Neural crest cell (in vitro differentiated cells): ENCODE data around the gene GPD2. TPM values are rescaled to one million over a fixed set of nuclear protein-coding genes. Genes with fewer than 3 reads are reported as not detected.
A peak's percentile ranks its signal among the peaks of the same experiment; 100 is the strongest.

Experiments
- DNase-seq: peaks from one replicate; pipeline ENCODE4 v3.0.0; 2021; ENCODE audit warnings: low read depth, mixed read lengths, low spot score
- H3K27ac Mint-ChIP-seq: one replicate; pipeline ENCODE4 v1.8.0; 2021; ENCODE audit warnings: mild to moderate bottlenecking, mixed read lengths; ENCODE audit not compliant: unreplicated experiment
- H3K27me3 Mint-ChIP-seq: 2 replicates; pipeline ENCODE4 v1.8.0; 2021; ENCODE audit warnings: low read depth, mild to moderate bottlenecking, mixed read lengths
- H3K36me3 Mint-ChIP-seq: 2 replicates; pipeline ENCODE4 v1.8.0; 2021; ENCODE audit warnings: low read depth, mild to moderate bottlenecking, mixed read lengths
- H3K4me1 Mint-ChIP-seq: 2 replicates; pipeline ENCODE4 v1.8.0; 2021; ENCODE audit warnings: mixed read lengths
- H3K4me3 Mint-ChIP-seq: one replicate; pipeline ENCODE4 v1.8.0; 2021; ENCODE audit warnings: mild to moderate bottlenecking, mixed read lengths
- H3K9me3 Mint-ChIP-seq: 2 replicates; pipeline ENCODE4 v1.8.0; 2021; ENCODE audit warnings: mixed read lengths
- total RNA-seq: library from RNA; stranded (reverse); gene quantifications from 2 replicates; pipeline ENCODE4 v1.2.1, GENCODE V29; 2021
- TF ChIP-seq, protein P1 (sequence below): fragments of 200-600 bp; sonication (generic); conservative IDR thresholded peaks from 2 replicates; pipeline ENCODE4 v1.5.0; 2021; ENCODE audit warnings: antibody characterized with exemption, mild to moderate bottlenecking

Gene GPD2
- total RNA-seq, 1 donor from 2014 or later, result 54.4 TPM

DNA sequence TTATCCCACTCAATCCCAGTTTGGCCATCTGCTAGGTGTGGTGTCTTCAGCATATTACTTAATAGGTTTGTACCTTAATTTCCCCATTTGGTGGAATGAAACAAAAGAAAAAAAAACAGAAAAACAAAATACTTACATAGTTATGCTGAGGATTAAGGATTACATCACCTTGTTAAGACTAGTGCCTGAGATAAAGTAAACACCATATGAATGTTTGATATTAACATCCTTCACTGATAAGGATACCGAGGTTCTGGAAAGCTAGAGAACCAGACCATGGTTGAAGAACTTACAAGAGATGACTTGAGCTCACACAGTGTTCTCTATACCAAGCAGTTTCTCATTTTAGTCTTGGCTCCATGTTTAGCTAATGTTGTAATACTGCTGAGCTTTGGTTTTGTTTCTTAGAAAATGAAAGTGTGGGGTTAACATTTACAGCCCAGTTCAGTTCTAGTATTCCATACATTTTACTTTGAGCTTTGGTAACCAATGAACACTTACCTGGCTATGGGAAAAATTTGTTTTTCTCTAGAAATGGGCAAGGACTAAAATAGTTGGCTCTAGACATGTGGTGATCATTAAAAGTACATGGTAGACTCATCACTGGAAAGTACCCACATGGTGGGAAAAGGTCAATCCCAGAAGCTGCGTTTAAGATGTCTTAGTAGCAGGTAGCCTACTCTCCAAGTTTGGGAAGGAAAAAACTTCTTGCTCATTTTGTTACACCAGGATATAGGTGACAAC is 5.8 kb upstream of the GPD2 start:
- TF ChIP-seq, protein P1, sequence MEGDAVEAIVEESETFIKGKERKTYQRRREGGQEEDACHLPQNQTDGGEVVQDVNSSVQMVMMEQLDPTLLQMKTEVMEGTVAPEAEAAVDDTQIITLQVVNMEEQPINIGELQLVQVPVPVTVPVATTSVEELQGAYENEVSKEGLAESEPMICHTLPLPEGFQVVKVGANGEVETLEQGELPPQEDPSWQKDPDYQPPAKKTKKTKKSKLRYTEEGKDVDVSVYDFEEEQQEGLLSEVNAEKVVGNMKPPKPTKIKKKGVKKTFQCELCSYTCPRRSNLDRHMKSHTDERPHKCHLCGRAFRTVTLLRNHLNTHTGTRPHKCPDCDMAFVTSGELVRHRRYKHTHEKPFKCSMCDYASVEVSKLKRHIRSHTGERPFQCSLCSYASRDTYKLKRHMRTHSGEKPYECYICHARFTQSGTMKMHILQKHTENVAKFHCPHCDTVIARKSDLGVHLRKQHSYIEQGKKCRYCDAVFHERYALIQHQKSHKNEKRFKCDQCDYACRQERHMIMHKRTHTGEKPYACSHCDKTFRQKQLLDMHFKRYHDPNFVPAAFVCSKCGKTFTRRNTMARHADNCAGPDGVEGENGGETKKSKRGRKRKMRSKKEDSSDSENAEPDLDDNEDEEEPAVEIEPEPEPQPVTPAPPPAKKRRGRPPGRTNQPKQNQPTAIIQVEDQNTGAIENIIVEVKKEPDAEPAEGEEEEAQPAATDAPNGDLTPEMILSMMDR, result no peak
- Mint-ChIP-seq H3K4me1 (peaks cover 13% of the 10 kb centered on the region), H3K4me3 (no peak overlapping the region), H3K27ac (no peak overlapping the region), H3K9me3 (no peaks in the 10 kb centered on the region), H3K36me3 (no peaks in the 10 kb centered on the region), H3K27me3 (no peaks in the 10 kb centered on the region)
- DNase-seq, result no peak

DNA sequence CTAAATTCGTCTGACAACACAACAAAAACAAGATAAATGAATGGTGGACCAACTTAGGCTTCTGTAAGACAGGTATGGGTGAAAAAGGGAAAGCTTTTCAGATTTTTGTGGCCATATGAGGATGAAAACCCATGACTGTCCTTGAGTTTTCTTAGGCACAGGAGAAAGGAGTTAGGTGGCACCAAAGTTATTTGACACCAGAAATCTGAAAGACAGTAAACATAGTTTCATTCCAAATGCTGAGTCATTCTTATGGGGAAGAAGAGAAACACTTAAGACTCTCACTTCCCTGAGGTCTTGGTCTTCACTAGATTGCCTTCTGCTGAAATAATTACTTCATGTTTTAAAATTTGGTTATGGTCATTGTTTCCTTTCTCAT is 5.2 kb upstream of the GPD2 start:
- no peak overlapping the region for H3K27ac Mint-ChIP-seq
- peaks cover 13% of the 10 kb centered on the region for H3K4me1 Mint-ChIP-seq
- TF ChIP-seq, protein P1, result no peak
- no peak for DNase-seq
- no peaks in the 10 kb centered on the region for H3K36me3 Mint-ChIP-seq
- H3K27me3 Mint-ChIP-seq, result no peaks in the 10 kb centered on the region
- H3K9me3 Mint-ChIP-seq, result no peaks in the 10 kb centered on the region
- H3K4me3 Mint-ChIP-seq, result no peak overlapping the region

- H3K4me3 Mint-ChIP-seq, result peak overlapping the region; percentile 93
- no peak for DNase-seq
- H3K4me1 Mint-ChIP-seq, result peaks cover 40% of the 10 kb centered on the region
- peaks cover 4% of the 10 kb centered on the region for H3K36me3 Mint-ChIP-seq
- H3K27ac Mint-ChIP-seq, result no peak overlapping the region
- H3K9me3 Mint-ChIP-seq, result no peaks in the 10 kb centered on the region
- H3K27me3 Mint-ChIP-seq, result no peaks in the 10 kb centered on the region
- TF ChIP-seq, protein P1, result no peak
These were observed 1.5 kb upstream of the GPD2 start for GRCh38 chr2:156434461-156435291.

GRCh38 chr2:156435396-156435717 is 822 bp upstream of the GPD2 start:
- Mint-ChIP-seq H3K4me3 (peak overlapping the region; percentile 93), H3K27me3 (no peaks in the 10 kb centered on the region), H3K4me1 (peaks cover 40% of the 10 kb centered on the region), H3K36me3 (peaks cover 9% of the 10 kb centered on the region), H3K9me3 (no peaks in the 10 kb centered on the region), H3K27ac (peak overlapping the region; percentile 59)
- no peak for DNase-seq
- TF ChIP-seq, protein P1, result no peak

DNA sequence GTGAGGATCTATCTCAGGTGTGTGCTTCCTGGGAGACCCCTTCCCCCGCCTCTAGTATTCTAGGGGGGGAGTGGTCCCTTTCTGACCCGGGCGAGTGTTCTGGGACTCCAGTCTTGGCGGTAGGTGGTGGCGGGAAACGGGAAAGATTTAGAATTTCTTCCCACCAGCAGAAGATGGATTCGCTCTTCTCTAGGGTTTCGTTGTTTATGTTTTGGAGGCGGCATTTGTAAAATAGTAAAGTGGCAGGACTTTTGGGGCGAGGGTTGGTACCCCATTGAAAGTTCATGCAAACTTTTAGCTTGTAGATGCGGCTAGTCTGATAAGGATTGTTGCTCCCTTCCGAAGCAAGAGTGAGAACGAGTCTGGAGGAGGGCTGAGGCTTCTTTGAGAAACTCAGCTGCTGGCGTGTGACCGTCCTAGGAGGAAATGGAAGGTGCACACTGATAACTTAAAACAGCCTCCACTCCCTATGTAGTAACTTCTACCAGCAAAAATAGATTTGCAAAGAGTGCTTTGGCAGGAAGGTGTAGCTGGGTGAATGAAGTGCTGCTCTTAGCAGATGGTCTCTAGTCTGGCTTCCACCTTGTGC is 412 bp downstream of the GPD2 start:
- TF ChIP-seq, protein P1, result no peak
- no peak for DNase-seq
- Mint-ChIP-seq H3K27me3 (no peaks in the 10 kb centered on the region), H3K36me3 (peaks cover 13% of the 10 kb centered on the region), H3K27ac (peak overlapping the region; percentile 97), H3K4me1 (peaks cover 32% of the 10 kb centered on the region), H3K9me3 (no peaks in the 10 kb centered on the region), H3K4me3 (peak overlapping the region; percentile 93)
